WI38 (cell line): Measurements from ENCODE around the gene SLC5A2.

ENCODE experiments used
- H3K4me3 ChIP-seq: 2 replicates; pipeline ENCODE4 v1.5.1; 2011; ENCODE audit warnings: low read depth, mild to moderate bottlenecking, control low read depth, low read length
- CTCF ChIP-seq: IDR thresholded peaks from 2 replicates; pipeline ENCODE4 v1.5.1; 2012; ENCODE audit warnings: low read depth, mild to moderate bottlenecking, control low read depth, low read length

The SLC5A2 gene

GRCh38 chr16:31505483-31505882 is 22.6 kb downstream of the SLC5A2 start:
- no peak for TF ChIP-seq CTCF
- H3K4me3 ChIP-seq: no peak overlapping the region

- no peak for TF ChIP-seq CTCF
- peak overlapping the region; percentile 99 for H3K4me3 ChIP-seq
Observed at GRCh38 chr16:31507617-31507928, 24.6 kb downstream of the SLC5A2 start.

- TF ChIP-seq CTCF: no peak
- peak within 1 kb of the TSS; percentile 99 for H3K4me3 ChIP-seq
Observed at GRCh38 chr16:31507929-31508705, 25.2 kb downstream of the SLC5A2 start, which contains the start of gene RUSF1. Gene RUSF1 (minus strand): TSS chr16:31508391. CDS start chr16:31508373, 18 bp downstream.

GRCh38 chr16:31508706-31509195 is 25.8 kb downstream of the SLC5A2 start:
- H3K4me3 ChIP-seq: peak overlapping the region; percentile 99
- no peak for TF ChIP-seq CTCF

GRCh38 chr16:31513126-31513525 is 30.2 kb downstream of the SLC5A2 start:
- no peak overlapping the region for H3K4me3 ChIP-seq
- TF ChIP-seq CTCF: no peak

GRCh38 chr16:31513884-31514283 is 31.0 kb downstream of the SLC5A2 start:
- no peak for TF ChIP-seq CTCF
- H3K4me3 ChIP-seq: no peak overlapping the region

GRCh38 chr16:31517800-31518402 is 35.0 kb downstream of the SLC5A2 start:
- TF ChIP-seq CTCF: no peak
- no peak overlapping the region for H3K4me3 ChIP-seq
